ENCODE measurements around the gene TCERG1L.

TCERG1L gene

DNA sequence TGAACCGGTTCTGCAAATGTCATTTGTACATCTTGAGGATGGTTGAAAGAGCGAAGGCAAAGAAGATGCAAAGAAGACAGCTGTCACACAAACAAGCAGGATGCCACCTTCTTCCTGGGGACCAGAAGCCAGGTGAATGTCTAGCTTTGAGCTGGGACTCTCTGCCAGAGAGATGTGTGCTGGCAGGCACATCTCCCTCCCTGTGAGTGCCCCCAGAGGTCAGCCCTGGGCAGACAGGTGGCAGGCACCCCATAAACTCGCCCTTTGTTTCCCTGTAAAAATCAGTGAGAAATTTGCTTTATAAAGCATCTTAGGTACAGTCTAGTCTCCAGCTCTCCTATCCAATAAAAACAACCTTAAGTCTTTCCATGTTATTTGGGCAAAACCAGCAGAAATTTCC, 2.6 kb upstream of the TCERG1L start:
- H3K4me3 ChIP-seq (ENCODE audit: low read length): no peak overlapping the region
- peaks cover 10% of the 10 kb centered on the region for H3K9me3 ChIP-seq (replicated peaks; ENCODE audit: low read length)
- no peak overlapping the region for H3K4me2 ChIP-seq (ENCODE audit: low read length)
- H3K4me1 ChIP-seq (ENCODE audit: control insufficient read depth, insufficient read depth, low read length): no peaks in the 10 kb centered on the region
- H3K36me3 ChIP-seq (ENCODE audit: insufficient read depth, low read length): no peaks in the 10 kb centered on the region
- H3K9ac ChIP-seq (ENCODE audit: low read depth, low read length): no peak overlapping the region
- no peaks in the 10 kb centered on the region for H3K27me3 ChIP-seq (ENCODE audit: control insufficient read depth, insufficient read depth, low read length)

DNA sequence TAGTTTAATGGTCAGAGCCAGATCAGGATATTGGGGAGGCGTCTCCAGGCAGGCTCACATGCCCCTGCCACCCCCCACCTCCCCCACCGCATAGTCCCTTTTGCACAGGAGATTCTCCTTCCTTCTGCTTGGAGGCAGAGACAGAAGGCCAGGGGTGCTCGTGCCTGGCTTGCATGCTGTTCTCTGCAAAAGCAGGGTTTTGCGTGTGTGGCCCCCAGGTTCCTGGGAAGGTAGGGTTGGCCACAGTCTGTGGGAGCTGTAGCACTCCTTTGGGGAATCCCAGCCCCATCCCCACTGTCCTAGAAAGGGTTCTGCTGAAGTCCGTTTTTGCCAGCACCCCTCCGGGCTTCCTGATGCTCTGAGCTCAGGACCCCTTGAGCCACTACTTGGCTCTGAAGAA, 1.9 kb upstream of the TCERG1L start:
- Histone ChIP-seq H3K4me2 (ENCODE audit: low read length) (no peak overlapping the region), H3K36me3 (ENCODE audit: insufficient read depth, low read length) (no peaks in the 10 kb centered on the region), H3K9me3 (replicated peaks; ENCODE audit: low read length) (peaks cover 8% of the 10 kb centered on the region), H3K9ac (ENCODE audit: low read depth, low read length) (no peak overlapping the region), H3K27me3 (ENCODE audit: control insufficient read depth, insufficient read depth, low read length) (no peaks in the 10 kb centered on the region), H3K4me1 (ENCODE audit: control insufficient read depth, insufficient read depth, low read length) (no peaks in the 10 kb centered on the region), H3K4me3 (ENCODE audit: low read length) (no peak overlapping the region)

DNA sequence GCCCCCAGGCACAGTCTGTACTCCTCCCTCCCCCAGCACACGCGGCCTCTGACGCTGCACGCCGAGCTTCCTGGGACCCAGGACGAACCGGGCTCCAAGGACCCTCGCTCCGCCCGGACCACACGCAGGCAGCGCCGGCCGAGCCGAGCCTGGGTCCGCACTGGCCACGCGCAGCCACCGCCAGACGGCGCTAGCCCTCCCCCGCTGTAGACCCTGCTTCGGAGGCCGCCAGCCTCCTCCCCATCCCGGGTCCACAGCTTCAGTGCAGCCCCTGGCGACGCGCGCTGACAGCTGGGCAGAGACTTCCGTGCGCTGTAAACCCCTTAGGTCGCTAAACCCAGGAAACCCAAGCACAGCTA, 936 bp upstream of the TCERG1L start:
- H3K27me3 ChIP-seq (ENCODE audit: control insufficient read depth, insufficient read depth, low read length): no peaks in the 10 kb centered on the region
- H3K4me2 ChIP-seq (ENCODE audit: low read length): no peak overlapping the region
- H3K9me3 ChIP-seq (replicated peaks; ENCODE audit: low read length): peaks cover 3% of the 10 kb centered on the region
- H3K36me3 ChIP-seq (ENCODE audit: insufficient read depth, low read length): no peaks in the 10 kb centered on the region
- H3K4me1 ChIP-seq (ENCODE audit: control insufficient read depth, insufficient read depth, low read length): no peaks in the 10 kb centered on the region
- no peak overlapping the region for H3K4me3 ChIP-seq (ENCODE audit: low read length)
- H3K9ac ChIP-seq (ENCODE audit: low read depth, low read length): no peak overlapping the region

DNA sequence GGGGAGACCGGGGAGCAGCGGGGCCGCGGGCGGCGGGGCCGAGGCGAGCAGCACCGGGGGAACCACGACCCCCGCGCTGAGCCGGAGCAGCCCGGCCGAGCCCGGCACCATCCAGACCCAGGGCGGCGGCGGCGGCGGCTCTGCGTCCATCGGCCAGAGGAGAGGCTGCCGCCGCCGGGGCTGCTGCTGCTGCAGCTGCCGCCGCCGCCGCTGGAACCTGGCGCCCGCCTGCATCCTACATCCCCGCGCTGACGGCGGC, 190 bp downstream of the TCERG1L start:
- Histone ChIP-seq H3K36me3 (ENCODE audit: insufficient read depth, low read length) (no peaks in the 10 kb centered on the region), H3K27me3 (ENCODE audit: control insufficient read depth, insufficient read depth, low read length) (no peaks in the 10 kb centered on the region), H3K4me2 (ENCODE audit: low read length) (no peak overlapping the region), H3K9me3 (replicated peaks; ENCODE audit: low read length) (peaks cover 3% of the 10 kb centered on the region), H3K4me1 (ENCODE audit: control insufficient read depth, insufficient read depth, low read length) (no peaks in the 10 kb centered on the region), H3K4me3 (ENCODE audit: low read length) (no peak overlapping the region), H3K9ac (ENCODE audit: low read depth, low read length) (no peak overlapping the region)

DNA sequence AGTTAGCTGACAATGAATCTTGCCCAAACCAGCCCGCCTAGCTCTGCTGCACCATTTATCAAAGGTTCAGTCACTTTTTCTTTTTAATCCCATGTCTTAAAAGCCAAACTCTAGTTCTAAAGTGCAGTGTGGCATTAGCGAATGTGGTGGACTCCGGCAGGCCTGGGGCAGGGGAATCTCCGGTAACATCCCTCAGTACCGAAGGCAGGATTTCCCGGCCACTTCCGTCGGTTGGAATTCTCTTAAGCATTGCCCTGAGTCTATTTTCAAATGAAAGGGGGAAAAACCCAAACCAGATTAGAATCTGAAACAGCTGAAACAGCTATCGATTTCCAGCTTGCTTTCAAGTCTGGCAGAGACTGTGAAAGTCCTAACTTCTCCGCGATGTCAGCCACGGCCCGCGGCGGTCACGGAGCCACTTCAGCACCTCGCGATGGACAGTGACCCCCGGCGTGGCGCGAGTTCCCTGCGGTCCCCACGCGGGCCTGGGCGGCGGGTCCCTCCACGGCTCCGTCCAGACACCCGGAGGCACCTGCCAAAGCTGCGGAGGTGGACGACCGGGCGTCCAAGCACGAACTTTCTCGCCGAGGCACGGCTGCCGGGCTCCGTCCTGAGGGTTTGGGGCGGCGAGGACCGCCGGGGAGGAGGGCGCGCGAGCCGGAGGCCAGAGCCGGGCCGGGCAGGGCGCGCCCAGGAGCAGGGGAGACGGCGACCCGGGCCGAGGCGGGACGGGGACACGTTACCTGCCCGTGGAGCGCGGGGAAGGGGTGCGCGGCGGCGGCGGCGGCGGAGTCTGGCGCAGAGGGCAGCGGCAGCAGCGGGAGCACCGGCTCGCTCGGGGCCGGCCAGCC, 745 bp downstream of the TCERG1L start:
- Histone ChIP-seq H3K27me3 (ENCODE audit: control insufficient read depth, insufficient read depth, low read length) (no peaks in the 10 kb centered on the region), H3K4me1 (ENCODE audit: control insufficient read depth, insufficient read depth, low read length) (no peaks in the 10 kb centered on the region), H3K4me2 (ENCODE audit: low read length) (no peak overlapping the region), H3K4me3 (ENCODE audit: low read length) (no peak overlapping the region), H3K9ac (ENCODE audit: low read depth, low read length) (no peak overlapping the region), H3K36me3 (ENCODE audit: insufficient read depth, low read length) (no peaks in the 10 kb centered on the region), H3K9me3 (replicated peaks; ENCODE audit: low read length) (peaks cover 3% of the 10 kb centered on the region)

DNA sequence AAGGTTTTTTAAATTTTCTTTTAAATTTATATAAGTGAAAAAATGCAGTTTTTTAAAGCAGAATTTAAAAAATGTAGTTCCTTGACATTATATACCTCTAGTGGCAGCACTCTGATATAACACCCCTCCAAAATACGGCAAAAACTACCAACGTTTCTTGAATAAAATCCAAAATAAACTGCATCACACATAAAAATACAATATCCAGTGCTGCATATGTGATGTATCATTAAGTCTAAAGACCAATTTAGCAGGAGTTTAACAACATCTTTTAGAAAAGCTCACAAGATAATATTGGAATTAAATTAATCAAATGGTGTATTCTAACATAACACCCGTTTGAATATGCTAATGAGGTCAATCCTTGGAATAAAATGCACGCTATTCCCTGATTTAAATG, 1.4 kb downstream of the TCERG1L start:
- Histone ChIP-seq H3K9me3 (replicated peaks; ENCODE audit: low read length) (peaks cover 3% of the 10 kb centered on the region), H3K27me3 (ENCODE audit: control insufficient read depth, insufficient read depth, low read length) (no peaks in the 10 kb centered on the region), H3K4me3 (ENCODE audit: low read length) (no peak overlapping the region), H3K4me2 (ENCODE audit: low read length) (no peak overlapping the region), H3K9ac (ENCODE audit: low read depth, low read length) (no peak overlapping the region), H3K36me3 (ENCODE audit: insufficient read depth, low read length) (no peaks in the 10 kb centered on the region), H3K4me1 (ENCODE audit: control insufficient read depth, insufficient read depth, low read length) (no peaks in the 10 kb centered on the region)

DNA sequence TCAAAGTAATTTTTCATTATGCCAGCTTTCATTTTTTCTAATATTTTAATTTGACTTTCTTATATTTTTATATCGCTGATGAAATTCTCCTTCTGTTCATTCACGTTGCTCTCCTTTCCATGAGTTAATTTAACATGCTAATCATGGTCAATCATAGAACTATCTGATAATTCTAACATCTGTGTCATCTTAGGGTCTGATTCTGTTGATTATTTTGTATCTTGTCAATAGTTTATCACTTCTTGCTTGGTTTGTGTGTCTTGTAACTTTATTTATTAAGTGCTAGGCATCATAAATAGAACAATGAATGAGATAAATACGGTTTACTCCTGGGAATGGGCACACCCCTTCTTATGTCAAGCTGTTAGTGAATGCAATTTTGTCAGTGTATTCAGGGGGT, 11.0 kb downstream of the TCERG1L start:
- no peaks in the 10 kb centered on the region for H3K27me3 ChIP-seq (ENCODE audit: control insufficient read depth, insufficient read depth, low read length)
- H3K4me2 ChIP-seq (ENCODE audit: low read length): no peak overlapping the region
- H3K9me3 ChIP-seq (replicated peaks; ENCODE audit: low read length): no peaks in the 10 kb centered on the region
- no peaks in the 10 kb centered on the region for H3K36me3 ChIP-seq (ENCODE audit: insufficient read depth, low read length)
- H3K4me3 ChIP-seq (ENCODE audit: low read length): no peak overlapping the region
- no peaks in the 10 kb centered on the region for H3K4me1 ChIP-seq (ENCODE audit: control insufficient read depth, insufficient read depth, low read length)
- H3K9ac ChIP-seq (ENCODE audit: low read depth, low read length): no peak overlapping the region

DNA sequence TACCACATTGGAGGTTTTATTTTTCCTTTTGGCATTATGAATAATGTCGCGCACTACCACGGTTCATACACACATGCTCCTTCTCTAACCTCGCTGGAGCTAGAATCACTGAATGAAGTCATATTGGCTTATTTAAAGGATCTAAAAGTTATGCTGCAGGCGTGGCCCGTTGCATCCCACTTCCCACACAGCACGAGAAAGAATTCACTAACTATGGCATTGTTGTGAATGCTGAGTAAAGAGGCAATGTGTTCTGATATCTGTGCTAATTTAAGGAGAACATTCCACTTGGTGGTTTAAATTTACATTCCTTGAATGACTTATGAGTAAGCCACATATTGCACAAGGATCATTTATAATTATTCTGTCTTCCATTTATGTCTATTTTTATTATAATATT, 20.7 kb downstream of the TCERG1L start:
- H3K27me3 ChIP-seq (ENCODE audit: control insufficient read depth, insufficient read depth, low read length): no peaks in the 10 kb centered on the region
- no peaks in the 10 kb centered on the region for H3K36me3 ChIP-seq (ENCODE audit: insufficient read depth, low read length)
- no peak overlapping the region for H3K9ac ChIP-seq (ENCODE audit: low read depth, low read length)
- H3K4me3 ChIP-seq (ENCODE audit: low read length): no peak overlapping the region
- H3K9me3 ChIP-seq (replicated peaks; ENCODE audit: low read length): no peaks in the 10 kb centered on the region
- no peak overlapping the region for H3K4me2 ChIP-seq (ENCODE audit: low read length)
- H3K4me1 ChIP-seq (ENCODE audit: control insufficient read depth, insufficient read depth, low read length): no peaks in the 10 kb centered on the region

DNA sequence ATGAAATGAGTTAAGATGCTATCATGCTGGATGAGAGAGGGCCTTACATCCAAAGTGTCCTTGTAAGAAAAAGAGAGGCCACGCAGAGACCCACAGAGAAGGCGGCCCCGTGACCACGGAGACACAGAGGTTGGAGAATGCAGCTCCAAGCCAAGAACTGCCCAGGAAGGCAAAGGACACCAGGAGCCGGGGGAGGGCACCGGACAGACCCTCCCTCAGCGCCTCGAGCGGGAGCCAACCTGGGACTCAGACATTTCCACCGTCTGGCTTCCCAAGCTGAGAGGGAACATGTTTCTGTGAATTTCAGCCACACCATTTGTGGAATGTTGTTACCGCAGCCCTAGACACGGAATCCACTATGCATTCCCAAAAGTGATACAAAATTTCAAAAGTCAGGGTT, 22.9 kb downstream of the TCERG1L start:
- H3K27me3 ChIP-seq (ENCODE audit: control insufficient read depth, insufficient read depth, low read length): no peaks in the 10 kb centered on the region
- no peaks in the 10 kb centered on the region for H3K36me3 ChIP-seq (ENCODE audit: insufficient read depth, low read length)
- no peaks in the 10 kb centered on the region for H3K9me3 ChIP-seq (replicated peaks; ENCODE audit: low read length)
- H3K4me2 ChIP-seq (ENCODE audit: low read length): no peak overlapping the region
- H3K9ac ChIP-seq (ENCODE audit: low read depth, low read length): no peak overlapping the region
- no peak overlapping the region for H3K4me3 ChIP-seq (ENCODE audit: low read length)
- no peaks in the 10 kb centered on the region for H3K4me1 ChIP-seq (ENCODE audit: control insufficient read depth, insufficient read depth, low read length)

DNA sequence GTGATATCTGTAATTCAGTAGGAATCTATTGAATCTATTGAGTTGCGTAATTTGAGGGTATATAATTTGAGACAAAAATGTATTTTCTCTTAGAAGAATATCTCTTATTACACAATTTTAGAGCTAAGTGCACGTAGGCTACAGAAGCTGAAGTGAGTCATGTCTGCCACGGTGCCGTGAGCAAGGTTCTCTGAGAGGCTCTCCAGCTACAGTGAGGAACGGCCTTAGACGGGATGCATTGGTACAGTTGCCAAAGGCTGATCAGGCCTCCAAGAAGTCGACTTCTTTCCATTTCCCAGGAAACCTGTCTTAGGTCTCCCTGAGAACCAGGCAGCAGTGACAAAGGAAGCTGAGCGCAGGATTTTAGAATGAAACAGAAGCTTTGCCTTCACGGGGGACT, 28.6 kb downstream of the TCERG1L start:
- no peak overlapping the region for H3K4me3 ChIP-seq (ENCODE audit: low read length)
- H3K9ac ChIP-seq (ENCODE audit: low read depth, low read length): no peak overlapping the region
- H3K27me3 ChIP-seq (ENCODE audit: control insufficient read depth, insufficient read depth, low read length): no peaks in the 10 kb centered on the region
- no peaks in the 10 kb centered on the region for H3K36me3 ChIP-seq (ENCODE audit: insufficient read depth, low read length)
- no peak overlapping the region for H3K4me2 ChIP-seq (ENCODE audit: low read length)
- peaks cover 15% of the 10 kb centered on the region for H3K9me3 ChIP-seq (replicated peaks; ENCODE audit: low read length)
- H3K4me1 ChIP-seq (ENCODE audit: control insufficient read depth, insufficient read depth, low read length): no peaks in the 10 kb centered on the region

DNA sequence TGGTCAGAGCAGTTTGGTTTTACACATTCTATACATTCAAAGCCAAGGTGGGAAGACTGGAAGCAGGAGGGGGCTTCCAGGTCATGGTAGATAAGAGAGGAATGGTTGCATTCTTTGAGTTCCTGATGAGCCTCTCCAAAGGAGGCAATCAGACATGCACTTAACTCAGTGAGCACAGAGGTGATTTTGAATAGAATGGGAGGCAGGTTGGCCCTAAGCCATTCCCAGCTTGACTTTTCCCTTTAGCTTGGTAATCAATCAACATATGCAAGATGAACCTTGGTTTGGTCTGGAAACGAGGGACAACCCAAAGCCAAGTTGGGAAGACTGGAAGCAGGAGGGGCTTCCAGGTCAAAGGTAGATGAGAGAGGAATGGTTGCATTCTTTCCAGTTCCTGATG, 31.4 kb downstream of the TCERG1L start:
- Histone ChIP-seq H3K9me3 (replicated peaks; ENCODE audit: low read length) (peaks cover 31% of the 10 kb centered on the region), H3K27me3 (ENCODE audit: control insufficient read depth, insufficient read depth, low read length) (no peaks in the 10 kb centered on the region), H3K4me2 (ENCODE audit: low read length) (no peak overlapping the region), H3K9ac (ENCODE audit: low read depth, low read length) (no peak overlapping the region), H3K4me1 (ENCODE audit: control insufficient read depth, insufficient read depth, low read length) (no peaks in the 10 kb centered on the region), H3K36me3 (ENCODE audit: insufficient read depth, low read length) (no peaks in the 10 kb centered on the region), H3K4me3 (ENCODE audit: low read length) (no peak overlapping the region)

DNA sequence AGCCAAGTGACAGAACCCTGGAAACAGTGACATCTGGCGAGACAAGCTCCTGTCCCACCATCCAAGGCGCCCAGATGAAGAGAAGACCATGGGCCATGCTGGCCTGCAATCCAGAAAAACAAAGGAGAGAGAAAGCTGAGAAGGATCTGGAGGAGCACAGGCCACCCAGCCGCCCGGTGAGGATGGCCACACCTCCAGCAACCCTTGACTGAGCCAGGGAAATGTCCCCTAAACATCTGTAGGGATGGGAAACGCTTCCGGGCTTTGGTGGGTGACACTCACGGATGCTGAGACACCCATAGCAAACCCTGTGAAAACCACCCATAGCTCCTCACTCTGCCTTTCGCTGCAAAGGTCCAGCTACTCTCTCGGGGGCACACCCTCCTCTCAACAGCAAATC, 32.0 kb downstream of the TCERG1L start:
- H3K27me3 ChIP-seq (ENCODE audit: control insufficient read depth, insufficient read depth, low read length): no peaks in the 10 kb centered on the region
- H3K9me3 ChIP-seq (replicated peaks; ENCODE audit: low read length): peaks cover 34% of the 10 kb centered on the region
- no peaks in the 10 kb centered on the region for H3K4me1 ChIP-seq (ENCODE audit: control insufficient read depth, insufficient read depth, low read length)
- no peak overlapping the region for H3K4me2 ChIP-seq (ENCODE audit: low read length)
- H3K4me3 ChIP-seq (ENCODE audit: low read length): no peak overlapping the region
- H3K9ac ChIP-seq (ENCODE audit: low read depth, low read length): no peak overlapping the region
- no peaks in the 10 kb centered on the region for H3K36me3 ChIP-seq (ENCODE audit: insufficient read depth, low read length)
